ENCODE results near the gene GSX2. TPM values are rescaled to one million over a fixed set of nuclear protein-coding genes. Genes with fewer than 3 reads are reported as not detected.

Gene GSX2
- total and polyA plus RNA-seq, 2 of the 13 experiments (the other 11 are each of a cell fraction or from before 2014, with no cell fraction given): not detected

- TF ChIP-seq ELF4 (CRISPR knock-in tag; IDR thresholded peaks at IDR 0.05; ENCODE audit: borderline replicate concordance) (0 out of 2 replicates have a peak, but pooled peaks have one; percentile 11), ZNF777 (CRISPR knock-in tag; IDR thresholded peaks at IDR 0.05) (peak; percentile 66), ASH2L (IDR thresholded peaks at IDR 0.05; ENCODE audit: insufficient read length, low read depth, low read length) (peak; percentile 78), TEF (CRISPR knock-in tag; IDR thresholded peaks at IDR 0.05) (no peak), GATAD2A (CRISPR knock-in tag; IDR thresholded peaks at IDR 0.05) (0 out of 2 replicates have a peak, but pooled peaks have one; percentile 10), MEIS2 (CRISPR knock-in tag; IDR thresholded peaks at IDR 0.05) (0 out of 2 replicates have a peak, but pooled peaks have one; percentile 82), DR1 (CRISPR knock-in tag; IDR thresholded peaks at IDR 0.05) (0 out of 2 replicates have a peak, but pooled peaks have one; percentile 31), SRSF1 (optimal IDR thresholded peaks at IDR 0.05; ENCODE audit: low read depth, low read length) (no peak), ZNF770 (CRISPR knock-in tag; IDR thresholded peaks at IDR 0.05) (0 out of 2 replicates have a peak, but pooled peaks have one; percentile 19), ATF2 (CRISPR knock-in tag; IDR thresholded peaks at IDR 0.05) (no peak), PHF8 (CRISPR knock-in tag; IDR thresholded peaks at IDR 0.05) (peak; percentile 87), PREB (CRISPR knock-in tag; IDR thresholded peaks at IDR 0.05) (no peak), MTF1 (CRISPR knock-in tag; IDR thresholded peaks at IDR 0.05) (0 out of 2 replicates have a peak, but pooled peaks have one; percentile 33), ZNF17 (CRISPR knock-in tag; IDR thresholded peaks at IDR 0.05) (no peak), TCF12 (IDR thresholded peaks at IDR 0.05) (no peak), TCF12 (CRISPR knock-in tag; IDR thresholded peaks at IDR 0.05) (0 out of 2 replicates have a peak, but pooled peaks have one; percentile 58), NCOA1 (CRISPR knock-in tag; IDR thresholded peaks at IDR 0.05) (0 out of 2 replicates have a peak, but pooled peaks have one; percentile 55), ZNF503 (CRISPR knock-in tag; IDR thresholded peaks at IDR 0.05) (no peak), DZIP1 (CRISPR knock-in tag; IDR thresholded peaks at IDR 0.05) (no peak)
These were observed 35.4 kb upstream of the GSX2 start, which contains the start of gene CHIC2 (continued) for GRCh38 chr4:54064317-54065111.

Data from HepG2 (cell line).